Thyroid gland (tissue), 4 donors: ENCODE measurements around the gene FOSB.

ENCODE experiments used
- CTCF ChIP-seq, 6 experiments: fragments of 200-600 bp in 3 of 6; fragments of 450-650 bp in 3 of 6; sonication (generic) in 3 of 6; IDR thresholded peaks; one replicate each; pipeline ENCODE4 v1.5.1; 2016 to 2019; ENCODE audit warnings: antibody characterized with exemption in 6 of 6, mild to moderate bottlenecking in 2 of 6, inconsistent platforms in 1 of 6, moderate library complexity in 1 of 6
- POLR2A ChIP-seq, 2 donors: fragments of 450-650 bp; IDR thresholded peaks; one replicate each; pipeline ENCODE4 v1.6.1; 2017; ENCODE audit warnings: antibody characterized with exemption in 2 of 2, mild to moderate bottlenecking in 2 of 2, moderate library complexity in 1 of 2

GRCh38 chr19:45471111-45471930 lies 3.5 kb downstream of the FOSB start:
- TF ChIP-seq CTCF (IDR thresholded peaks at IDR 0.05) (no peak), POLR2A (IDR thresholded peaks at IDR 0.05) (no peak)
